PFSK-1 (cell line): ENCODE data around the gene TNNC1.

Source experiments
- FOXP2 ChIP-seq: optimal IDR thresholded peaks from 2 replicates; pipeline ENCODE3; 2011; ENCODE audit warnings: borderline replicate concordance, control low read depth, inconsistent platforms; ENCODE audit not compliant: insufficient read depth; ENCODE audit errors: extremely low read length, extremely low read depth
- POLR2AphosphoS5 ChIP-seq: IDR thresholded peaks from 2 replicates; pipeline ENCODE4 v1.6.1; 2012; ENCODE audit warnings: low read depth, mild to moderate bottlenecking, control low read depth, low read length, moderate library complexity
- SIN3A ChIP-seq: IDR thresholded peaks from 2 replicates; pipeline ENCODE4 v1.6.1; 2012; ENCODE audit warnings: mild to moderate bottlenecking, low read length, moderate library complexity, borderline replicate concordance; ENCODE audit not compliant: insufficient read depth
- TAF1 ChIP-seq: IDR thresholded peaks from 2 replicates; pipeline ENCODE4 v1.6.1; 2012; ENCODE audit warnings: low read length, control low read depth, borderline replicate concordance; ENCODE audit not compliant: insufficient read depth
- TF ChIP-seq, protein P1 (sequence below), 2 experiments: IDR thresholded peaks; 2 replicates each; pipeline versions ENCODE4 v1.6.1 to v1.8.0; 2011 to 2012; ENCODE audit warnings: low read depth in 2 of 2, low read length in 2 of 2, control low read depth in 1 of 2, inconsistent platforms in 1 of 2, mild to moderate bottlenecking in 1 of 2, moderate library complexity in 1 of 2; ENCODE audit not compliant: insufficient read depth in 1 of 2

Gene TNNC1

DNA sequence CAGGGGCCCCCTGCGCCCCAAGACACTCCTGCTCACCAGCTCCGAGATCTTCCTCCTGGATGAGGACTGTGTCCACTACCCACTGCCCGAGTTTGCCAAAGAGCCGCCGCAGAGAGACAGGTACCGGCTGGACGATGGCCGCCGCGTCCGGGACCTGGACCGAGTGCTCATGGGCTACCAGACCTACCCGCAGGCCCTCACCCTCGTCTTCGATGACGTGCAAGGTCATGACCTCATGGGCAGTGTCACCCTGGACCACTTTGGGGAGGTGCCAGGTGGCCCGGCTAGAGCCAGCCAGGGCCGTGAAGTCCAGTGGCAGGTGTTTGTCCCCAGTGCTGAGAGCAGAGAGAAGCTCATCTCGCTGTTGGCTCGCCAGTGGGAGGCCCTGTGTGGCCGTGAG is 38.2 kb upstream of the TNNC1 start:
- TF ChIP-seq POLR2AphosphoS5: no peak
- TF ChIP-seq, protein P1, sequence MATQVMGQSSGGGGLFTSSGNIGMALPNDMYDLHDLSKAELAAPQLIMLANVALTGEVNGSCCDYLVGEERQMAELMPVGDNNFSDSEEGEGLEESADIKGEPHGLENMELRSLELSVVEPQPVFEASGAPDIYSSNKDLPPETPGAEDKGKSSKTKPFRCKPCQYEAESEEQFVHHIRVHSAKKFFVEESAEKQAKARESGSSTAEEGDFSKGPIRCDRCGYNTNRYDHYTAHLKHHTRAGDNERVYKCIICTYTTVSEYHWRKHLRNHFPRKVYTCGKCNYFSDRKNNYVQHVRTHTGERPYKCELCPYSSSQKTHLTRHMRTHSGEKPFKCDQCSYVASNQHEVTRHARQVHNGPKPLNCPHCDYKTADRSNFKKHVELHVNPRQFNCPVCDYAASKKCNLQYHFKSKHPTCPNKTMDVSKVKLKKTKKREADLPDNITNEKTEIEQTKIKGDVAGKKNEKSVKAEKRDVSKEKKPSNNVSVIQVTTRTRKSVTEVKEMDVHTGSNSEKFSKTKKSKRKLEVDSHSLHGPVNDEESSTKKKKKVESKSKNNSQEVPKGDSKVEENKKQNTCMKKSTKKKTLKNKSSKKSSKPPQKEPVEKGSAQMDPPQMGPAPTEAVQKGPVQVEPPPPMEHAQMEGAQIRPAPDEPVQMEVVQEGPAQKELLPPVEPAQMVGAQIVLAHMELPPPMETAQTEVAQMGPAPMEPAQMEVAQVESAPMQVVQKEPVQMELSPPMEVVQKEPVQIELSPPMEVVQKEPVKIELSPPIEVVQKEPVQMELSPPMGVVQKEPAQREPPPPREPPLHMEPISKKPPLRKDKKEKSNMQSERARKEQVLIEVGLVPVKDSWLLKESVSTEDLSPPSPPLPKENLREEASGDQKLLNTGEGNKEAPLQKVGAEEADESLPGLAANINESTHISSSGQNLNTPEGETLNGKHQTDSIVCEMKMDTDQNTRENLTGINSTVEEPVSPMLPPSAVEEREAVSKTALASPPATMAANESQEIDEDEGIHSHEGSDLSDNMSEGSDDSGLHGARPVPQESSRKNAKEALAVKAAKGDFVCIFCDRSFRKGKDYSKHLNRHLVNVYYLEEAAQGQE (IDR thresholded peaks at IDR 0.05; ENCODE audit: insufficient read depth in 1 of 2, low read depth in 2 of 2, low read length in 2 of 2): no peak
- no peak for TF ChIP-seq TAF1
- TF ChIP-seq FOXP2: no peak
- no peak for TF ChIP-seq SIN3A

DNA sequence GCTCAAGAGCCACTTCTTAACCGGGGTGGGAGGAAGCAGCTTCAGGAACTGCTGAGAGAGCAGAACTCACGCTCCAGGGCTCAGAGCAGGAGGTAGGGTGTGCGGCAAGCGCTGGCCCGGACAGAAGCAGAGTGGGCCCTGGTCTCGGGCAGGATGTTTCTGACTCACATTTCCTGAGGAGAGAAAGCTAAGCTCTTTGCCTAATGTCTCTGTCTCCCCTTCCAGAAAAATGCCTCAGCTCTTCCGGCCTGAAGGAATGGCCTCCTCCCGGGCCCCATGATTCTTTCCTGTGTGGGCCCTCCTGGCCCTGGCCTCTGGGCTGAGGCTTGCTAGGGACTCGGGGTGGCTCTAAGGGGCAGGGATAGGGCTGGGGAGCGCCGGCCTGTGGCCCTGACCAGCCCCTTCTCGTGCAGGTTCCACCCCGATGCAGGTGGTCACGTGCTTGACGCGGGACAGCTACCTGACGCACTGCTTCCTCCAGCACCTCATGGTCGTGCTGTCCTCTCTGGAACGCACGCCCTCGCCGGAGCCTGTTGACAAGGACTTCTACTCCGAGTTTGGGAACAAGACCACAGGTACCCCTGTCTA is 37.2 kb upstream of the TNNC1 start:
- TF ChIP-seq SIN3A: no peak
- TF ChIP-seq, protein P1 (IDR thresholded peaks at IDR 0.05; ENCODE audit: insufficient read depth in 1 of 2, low read depth in 2 of 2, low read length in 2 of 2): no peak
- no peak for TF ChIP-seq FOXP2
- no peak for TF ChIP-seq POLR2AphosphoS5
- TF ChIP-seq TAF1: no peak

DNA sequence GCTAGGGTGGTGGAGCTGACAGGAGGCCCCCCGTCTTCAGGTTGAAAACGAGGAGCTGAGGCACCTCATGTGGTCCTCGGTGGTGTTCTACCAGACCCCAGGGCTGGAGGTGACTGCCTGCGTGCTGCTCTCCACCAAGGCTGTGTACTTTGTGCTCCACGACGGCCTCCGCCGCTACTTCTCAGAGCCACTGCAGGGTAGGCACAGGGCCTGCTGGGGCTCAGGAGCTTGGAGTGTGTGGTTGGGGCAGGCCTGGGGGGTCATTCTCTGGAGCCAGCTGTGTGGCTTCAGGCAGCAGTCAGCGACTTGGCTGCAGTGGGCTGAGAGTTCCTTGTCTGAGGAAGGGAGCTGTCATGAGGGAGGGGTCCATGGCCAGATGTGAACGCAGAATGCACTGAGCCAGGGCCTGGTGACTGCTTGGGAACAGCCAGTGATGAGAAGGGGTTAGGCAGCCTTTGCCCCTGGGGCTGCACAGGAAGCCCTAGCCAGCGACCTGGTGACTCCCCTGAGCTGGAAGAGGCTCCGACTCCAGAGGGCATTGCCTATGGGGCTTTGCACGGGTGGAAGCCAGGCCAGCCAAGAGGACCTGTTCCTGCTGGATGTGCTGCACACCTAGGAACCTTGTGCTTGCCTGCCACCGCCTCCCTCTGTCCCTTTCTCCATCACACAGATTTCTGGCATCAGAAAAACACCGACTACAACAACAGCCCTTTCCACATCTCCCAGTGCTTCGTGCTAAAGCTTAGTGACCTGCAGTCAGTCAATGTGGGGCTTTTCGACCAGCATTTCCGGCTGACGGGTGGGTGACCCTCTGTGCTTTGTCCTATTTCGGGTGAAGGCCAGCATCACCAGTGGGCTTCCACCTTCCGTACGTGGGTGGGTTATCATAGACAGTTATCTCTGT is 36.4 kb upstream of the TNNC1 start:
- TF ChIP-seq SIN3A: no peak
- no peak for TF ChIP-seq TAF1
- TF ChIP-seq POLR2AphosphoS5: no peak

DNA sequence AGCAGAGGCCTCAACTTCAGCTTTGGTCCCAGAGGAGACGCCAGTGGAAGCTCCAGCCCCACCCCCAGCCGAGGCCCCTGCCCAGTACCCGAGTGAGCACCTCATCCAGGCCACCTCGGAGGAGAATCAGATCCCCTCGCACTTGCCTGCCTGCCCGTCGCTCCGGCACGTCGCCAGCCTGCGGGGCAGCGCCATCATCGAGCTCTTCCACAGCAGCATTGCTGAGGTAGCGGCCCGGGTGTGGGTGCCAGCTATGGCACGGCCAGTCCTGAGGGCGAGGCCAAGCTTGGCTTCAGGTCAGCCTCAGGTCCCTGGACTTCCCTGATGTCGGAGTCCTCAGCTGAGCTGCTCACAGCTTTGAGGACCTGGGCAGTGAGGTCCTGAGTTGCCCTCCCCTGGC is 35.6 kb upstream of the TNNC1 start:
- TF ChIP-seq POLR2AphosphoS5: no peak
- TF ChIP-seq FOXP2: no peak
- no peak for TF ChIP-seq SIN3A
- TF ChIP-seq, protein P1 (IDR thresholded peaks at IDR 0.05; ENCODE audit: insufficient read depth in 1 of 2, low read depth in 2 of 2, low read length in 2 of 2): no peak
- no peak for TF ChIP-seq TAF1

DNA sequence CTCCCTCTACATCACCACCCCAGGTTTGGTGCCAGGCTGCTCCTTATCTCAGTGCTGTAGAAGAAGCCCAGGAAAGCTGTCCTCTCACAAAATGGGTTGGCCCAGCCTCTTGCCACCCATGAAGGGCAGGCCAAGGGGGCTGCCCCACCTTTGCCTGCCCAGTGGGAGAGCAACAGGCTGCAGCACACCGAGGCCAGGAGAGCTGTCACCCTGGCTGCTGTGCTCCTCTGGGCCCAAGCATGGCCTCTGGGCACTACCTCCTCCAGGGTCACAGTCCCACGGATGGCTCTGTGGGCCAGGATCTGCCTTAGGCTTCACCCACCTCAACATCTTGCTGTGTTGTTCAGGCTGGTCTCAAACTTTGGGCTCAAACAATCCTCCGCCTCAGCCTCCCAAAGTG is 34.9 kb upstream of the TNNC1 start:
- no peak for TF ChIP-seq FOXP2
- no peak for TF ChIP-seq POLR2AphosphoS5
- no peak for TF ChIP-seq SIN3A
- no peak for TF ChIP-seq TAF1
- TF ChIP-seq, protein P1 (IDR thresholded peaks at IDR 0.05; ENCODE audit: insufficient read depth in 1 of 2, low read depth in 2 of 2, low read length in 2 of 2): no peak
